ENCODE results near the gene APOOL. TPM values are rescaled to one million over a fixed set of nuclear protein-coding genes. Genes with fewer than 3 reads are reported as not detected.

APOOL gene
- total and polyA plus RNA-seq, 2 donors (not counting 3 experiments of a cell fraction or from before 2014, with no cell fraction given), result 3.4 to 17.4 TPM

GRCh38 chrX:85024044-85024443 is 20.4 kb downstream of the APOOL start:
- no peak overlapping the region for H2AFZ ChIP-seq (ENCODE audit: low read depth, low read length)
- intact Hi-C loops (cut with micrococcal nuclease) (no loop called here), dilution Hi-C loops (cut with MboI; ENCODE audit: extremely low pct_ligation_motif_present, low sequenced_read_pairs) (no loop called here)
- no peak overlapping the region for H3K4me2 ChIP-seq (ENCODE audit: insufficient read depth, low read length)
- no peaks in the 10 kb centered on the region for H4K20me1 ChIP-seq (replicated peaks; ENCODE audit: control insufficient read depth, extremely low read depth, insufficient read depth, low read length)
- H3K27ac ChIP-seq (ENCODE audit: insufficient read depth, low read depth, low read length), result no peak overlapping the region
- no peaks in the 10 kb centered on the region for H3K4me1 ChIP-seq (ENCODE audit: control insufficient read depth, extremely low read depth, insufficient read depth, low read length)
- ChIA-PET POLR2A (no interaction called here), CTCF (no interaction called here)
- H3K79me2 ChIP-seq (ENCODE audit: control insufficient read depth, insufficient read depth, low read length), result no peaks in the 10 kb centered on the region
- H3K9me1 ChIP-seq (replicated peaks; ENCODE audit: control insufficient read depth, extremely low read depth, insufficient read depth, low read length), result no peaks in the 10 kb centered on the region
- BruUV-seq (replicated peaks), result no TSS peak
- DNase-seq (ENCODE audit: low read depth, low spot score), result no peak
- H3K9me3 ChIP-seq (replicated peaks; ENCODE audit: control insufficient read depth, insufficient read depth, low read length), result no peaks in the 10 kb centered on the region
- H3K9ac ChIP-seq (replicated peaks; ENCODE audit: extremely low read depth, insufficient read depth, low read length), result no peak overlapping the region
- no peaks in the 10 kb centered on the region for H3K27me3 ChIP-seq (ENCODE audit: control insufficient read depth in 2 of 2, insufficient read depth in 2 of 2, low read length in 2 of 2)
- peak; percentile 43 for FAIRE-seq
- no peaks in the 10 kb centered on the region for H3K36me3 ChIP-seq (ENCODE audit: control insufficient read depth in 2 of 2, extremely low read depth in 1 of 2, insufficient read depth in 2 of 2, low read length in 2 of 2)
- TF ChIP-seq MYC (IDR thresholded peaks at IDR 0.05; ENCODE audit: low read depth, low read length) (no peak), JUN (IDR thresholded peaks at IDR 0.05; ENCODE audit: borderline replicate concordance, insufficient read depth, insufficient read length, low read depth) (no peak), POLR2A (IDR thresholded peaks at IDR 0.05; ENCODE audit: low read depth, low read length) (no peak), EZH2 (IDR thresholded peaks at IDR 0.05; ENCODE audit: borderline replicate concordance, low read depth, low read length, severe bottlenecking) (no peak), FOS (IDR thresholded peaks at IDR 0.05; ENCODE audit: borderline replicate concordance, insufficient read depth, low read length) (no peak), POLR2AphosphoS5 (IDR thresholded peaks at IDR 0.05; ENCODE audit: insufficient read depth, low read depth, low read length) (no peak)
- TF ChIP-seq, protein P1, sequence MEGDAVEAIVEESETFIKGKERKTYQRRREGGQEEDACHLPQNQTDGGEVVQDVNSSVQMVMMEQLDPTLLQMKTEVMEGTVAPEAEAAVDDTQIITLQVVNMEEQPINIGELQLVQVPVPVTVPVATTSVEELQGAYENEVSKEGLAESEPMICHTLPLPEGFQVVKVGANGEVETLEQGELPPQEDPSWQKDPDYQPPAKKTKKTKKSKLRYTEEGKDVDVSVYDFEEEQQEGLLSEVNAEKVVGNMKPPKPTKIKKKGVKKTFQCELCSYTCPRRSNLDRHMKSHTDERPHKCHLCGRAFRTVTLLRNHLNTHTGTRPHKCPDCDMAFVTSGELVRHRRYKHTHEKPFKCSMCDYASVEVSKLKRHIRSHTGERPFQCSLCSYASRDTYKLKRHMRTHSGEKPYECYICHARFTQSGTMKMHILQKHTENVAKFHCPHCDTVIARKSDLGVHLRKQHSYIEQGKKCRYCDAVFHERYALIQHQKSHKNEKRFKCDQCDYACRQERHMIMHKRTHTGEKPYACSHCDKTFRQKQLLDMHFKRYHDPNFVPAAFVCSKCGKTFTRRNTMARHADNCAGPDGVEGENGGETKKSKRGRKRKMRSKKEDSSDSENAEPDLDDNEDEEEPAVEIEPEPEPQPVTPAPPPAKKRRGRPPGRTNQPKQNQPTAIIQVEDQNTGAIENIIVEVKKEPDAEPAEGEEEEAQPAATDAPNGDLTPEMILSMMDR (IDR thresholded peaks at IDR 0.05; ENCODE audit: extremely low read depth in 1 of 2, insufficient read depth in 1 of 2, low read depth in 1 of 2, low read length in 2 of 2), result no peak
- no peak overlapping the region for H3K4me3 ChIP-seq (replicated peaks in 1 of 3; ENCODE audit: insufficient read depth in 1 of 3, low read depth in 1 of 3, low read length in 3 of 3)

- POLR2A ChIA-PET, result no interaction called here
These were observed 20.9 kb downstream of the APOOL start for GRCh38 chrX:85024562-85024961.

More at GRCh38 chrX:85024562-85024961, 20.9 kb downstream of the APOOL start:
- CTCF ChIA-PET, result no interaction called here
- Histone ChIP-seq H3K4me2 (ENCODE audit: insufficient read depth, low read length) (no peak overlapping the region), H3K36me3 (ENCODE audit: control insufficient read depth in 2 of 2, extremely low read depth in 1 of 2, insufficient read depth in 2 of 2, low read length in 2 of 2) (no peaks in the 10 kb centered on the region), H3K4me3 (replicated peaks in 1 of 3; ENCODE audit: insufficient read depth in 1 of 3, low read depth in 1 of 3, low read length in 3 of 3) (no peak overlapping the region), H3K27ac (ENCODE audit: insufficient read depth, low read depth, low read length) (no peak overlapping the region), H3K9me1 (replicated peaks; ENCODE audit: control insufficient read depth, extremely low read depth, insufficient read depth, low read length) (no peaks in the 10 kb centered on the region), H3K27me3 (ENCODE audit: control insufficient read depth in 2 of 2, insufficient read depth in 2 of 2, low read length in 2 of 2) (no peaks in the 10 kb centered on the region), H3K9me3 (replicated peaks; ENCODE audit: control insufficient read depth, insufficient read depth, low read length) (no peaks in the 10 kb centered on the region), H3K4me1 (ENCODE audit: control insufficient read depth, extremely low read depth, insufficient read depth, low read length) (no peaks in the 10 kb centered on the region), H3K9ac (replicated peaks; ENCODE audit: extremely low read depth, insufficient read depth, low read length) (no peak overlapping the region), H4K20me1 (replicated peaks; ENCODE audit: control insufficient read depth, extremely low read depth, insufficient read depth, low read length) (no peaks in the 10 kb centered on the region), H3K79me2 (ENCODE audit: control insufficient read depth, insufficient read depth, low read length) (no peaks in the 10 kb centered on the region), H2AFZ (ENCODE audit: low read depth, low read length) (no peak overlapping the region)
- no TSS peak for BruUV-seq (replicated peaks)
- dilution Hi-C loops (cut with MboI; ENCODE audit: extremely low pct_ligation_motif_present, low sequenced_read_pairs), result no loop called here
- TF ChIP-seq GATA2 (IDR thresholded peaks at IDR 0.05; ENCODE audit: insufficient read depth, insufficient read length, low read depth, low read length) (no peak), POLR2A (IDR thresholded peaks at IDR 0.05; ENCODE audit: low read depth, low read length) (no peak), JUN (IDR thresholded peaks at IDR 0.05; ENCODE audit: borderline replicate concordance, insufficient read depth, insufficient read length, low read depth) (no peak), MYC (IDR thresholded peaks at IDR 0.05; ENCODE audit: low read depth, low read length) (no peak), EZH2 (IDR thresholded peaks at IDR 0.05; ENCODE audit: borderline replicate concordance, low read depth, low read length, severe bottlenecking) (no peak)
- TF ChIP-seq, protein P1 (IDR thresholded peaks at IDR 0.05; ENCODE audit: extremely low read depth in 1 of 2, insufficient read depth in 1 of 2, low read depth in 1 of 2, low read length in 2 of 2), result no peak
- TF ChIP-seq, protein P2, sequence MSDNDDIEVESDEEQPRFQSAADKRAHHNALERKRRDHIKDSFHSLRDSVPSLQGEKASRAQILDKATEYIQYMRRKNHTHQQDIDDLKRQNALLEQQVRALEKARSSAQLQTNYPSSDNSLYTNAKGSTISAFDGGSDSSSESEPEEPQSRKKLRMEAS (IDR thresholded peaks at IDR 0.05; ENCODE audit: insufficient read depth, insufficient read length), result no peak
- intact Hi-C loops (cut with micrococcal nuclease), result no loop called here
- DNase-seq (ENCODE audit: low read depth, low spot score) (no peak), FAIRE-seq (no peak)

Measured in endothelial cell of umbilical vein (primary cell).